ENCODE measurements around the gene CBFA2T2. TPM values are rescaled to one million over a fixed set of nuclear protein-coding genes. Genes with fewer than 3 reads are reported as not detected.

Gene CBFA2T2
- total and polyA plus RNA-seq, 10 of the 15 experiments (the other 5 are each of a cell fraction or from before 2014, with no cell fraction given): 0.61 to 8.6 (median 5.5) TPM

- no peak overlapping the region for H3K9ac ChIP-seq (ENCODE audit: control insufficient read depth, insufficient read depth, low read length)
- intact Hi-C loops (cut with micrococcal nuclease; ENCODE audit: unreplicated experiment): no loop called here
- H3K36me3 ChIP-seq (ENCODE audit: control insufficient read depth in 2 of 2, insufficient read depth in 2 of 2, low read length in 1 of 2): 0 out of 4 replicates have a peak, but pooled peaks cover 0 to 3% of the 10 kb centered on the region in 2 experiments
- H3K4me1 ChIP-seq (ENCODE audit: control insufficient read depth, insufficient read depth, low read length): peaks cover 30% of the 10 kb centered on the region
- SMC1A ChIA-PET (ENCODE audit: uncharacterized antibody, unreplicated experiment): interaction anchor here (0.6 to 2.0 kb wide), 7 partner anchors 11 to 116 kb away, joined by 3 to 6 read pairs (median 4); partner anchors contain the start of gene ACTL10
- H3K4me2 ChIP-seq (ENCODE audit: control insufficient read depth, insufficient read depth): peak overlapping the region; percentile 62
- peak; percentile 92 for ATAC-seq
- peak; percentile 38 for FAIRE-seq
- H4K20me1 ChIP-seq (ENCODE audit: control insufficient read depth, insufficient read depth): peaks cover 4% of the 10 kb centered on the region; the same call in 1 of the 2 replicates
- 29% methylated on average over 11 of the region's 11 CpGs for WGBS (ENCODE audit: insufficient coverage, insufficient replicate concordance, low lambda C conversion rate, missing lambda C conversion rate)
- no peak overlapping the region for H2AFZ ChIP-seq (ENCODE audit: control insufficient read depth, low read depth, low read length)
- POLR2A ChIA-PET: no interaction called here
- no peaks in the 10 kb centered on the region; a peak in 1 of 4 replicates for H3K27me3 ChIP-seq (replicated peaks in 1 of 2; ENCODE audit: control insufficient read depth in 2 of 2, insufficient read depth in 2 of 2, low read length in 1 of 2)
- no TSS peak for BruUV-seq (replicated peaks)
- in situ Hi-C loops (cut with MboI): no loop called here
- H3K9me3 ChIP-seq (replicated peaks; ENCODE audit: control insufficient read depth, insufficient read depth, low read length): no peaks in the 10 kb centered on the region
- peak; percentile 34 for DNase-seq (ENCODE audit: low read depth, low spot score)
- TF ChIP-seq TCF3 (IDR thresholded peaks at IDR 0.05; ENCODE audit: borderline replicate concordance, insufficient read depth, low read depth, low read length) (no peak), BCL11A (IDR thresholded peaks at IDR 0.05; ENCODE audit: low read depth, low read length) (0 out of 2 replicates have a peak, but pooled peaks have one; percentile 25), CBX3 (IDR thresholded peaks at IDR 0.05; ENCODE audit: borderline replicate concordance, low read depth) (no peak), RFX5 (IDR thresholded peaks at IDR 0.05; ENCODE audit: low read depth, low read length) (no peak), ZNF217 (IDR thresholded peaks at IDR 0.05) (no peak), NFIC (IDR thresholded peaks at IDR 0.05; ENCODE audit: low read depth, low read length) (0 out of 2 replicates have a peak, but pooled peaks have one; percentile 28), NKRF (conservative IDR thresholded peaks at IDR 0.05) (no peak), STAT1 (conservative IDR thresholded peaks at IDR 0.05) (no peak), MEF2A (IDR thresholded peaks at IDR 0.05; ENCODE audit: insufficient read depth, low read depth, low read length) (no peak), EED (IDR thresholded peaks at IDR 0.05; ENCODE audit: low read depth) (0 out of 2 replicates have a peak, but pooled peaks have one; percentile 41), HDAC6 (IDR thresholded peaks at IDR 0.05; ENCODE audit: unreplicated experiment) (no peak), POLR2AphosphoS5 (IDR thresholded peaks at IDR 0.05; ENCODE audit: low read length) (no peak), SUPT20H (IDR thresholded peaks at IDR 0.05; ENCODE audit: borderline replicate concordance, control insufficient read depth, low read depth, low read length) (no peak), SMAD5 (IDR thresholded peaks at IDR 0.05; ENCODE audit: low read depth) (no peak), PAX8 (IDR thresholded peaks at IDR 0.05) (no peak), PBX3 (IDR thresholded peaks at IDR 0.05; ENCODE audit: insufficient replicate concordance, low read depth, low read length) (no peak), CBFB (IDR thresholded peaks at IDR 0.05; ENCODE audit: low read depth) (peak; percentile 76; the same call in 1 of the 2 replicates), RUNX3 (IDR thresholded peaks at IDR 0.05; ENCODE audit: low read length) (peak; percentile 94), ETV6 (conservative IDR thresholded peaks at IDR 0.05 in 1 of 2, IDR thresholded peaks at IDR 0.05 in 1 of 2; ENCODE audit: borderline replicate concordance in 1 of 2, low read depth in 1 of 2) (0 out of 4 replicates have a peak, but pooled peaks of 1 of the 2 experiments have one; percentile 39), BHLHE40 (IDR thresholded peaks at IDR 0.05; ENCODE audit: borderline replicate concordance in 1 of 2, low read depth in 2 of 2, low read length in 1 of 2) (peak; percentile 61 to 65; a peak in 2 of 4 replicates)
- H3K79me2 ChIP-seq (ENCODE audit: control insufficient read depth, insufficient read depth, low read length): no peaks in the 10 kb centered on the region
- RAD21 ChIA-PET (ENCODE audit: unreplicated experiment): interaction anchor here (1.2 kb wide), 1 partner anchor 148 kb away, joined by 5 read pairs; no protein-coding TSS in a partner anchor
- CTCF ChIA-PET: interaction anchor here (0.8 to 1.3 kb wide), 4 partner anchors 39 to 131 kb away, joined by 3 to 4 read pairs (median 3); no protein-coding TSS in a partner anchor
- peak overlapping the region; percentile 15; the same call in 1 of the 2 replicates for H3K27ac ChIP-seq (ENCODE audit: control insufficient read depth, insufficient read depth)
- H3K4me3 ChIP-seq: no peak overlapping the region
Observed at GRCh38 chr20:33647603-33648395, 157.9 kb downstream of the CBFA2T2 start.
